OCI-LY3 (cell line): ENCODE measurements around the gene SPATC1L.

Source experiments
- EZH2phosphoT487 ChIP-seq: fragments of 200-600 bp; shearing (Covaris generic); IDR thresholded peaks from 2 replicates; pipeline ENCODE4 v1.6.1; 2018; ENCODE audit warnings: antibody characterized with exemption, mixed run types, low read depth
- TF ChIP-seq, protein P1 (sequence below): fragments of 200-600, 300-600 bp; sonication (generic); IDR thresholded peaks from 2 replicates; pipeline ENCODE4 v1.5.1; 2014; ENCODE audit warnings: antibody characterized with exemption, low read length, low read depth

- TF ChIP-seq, protein P1, sequence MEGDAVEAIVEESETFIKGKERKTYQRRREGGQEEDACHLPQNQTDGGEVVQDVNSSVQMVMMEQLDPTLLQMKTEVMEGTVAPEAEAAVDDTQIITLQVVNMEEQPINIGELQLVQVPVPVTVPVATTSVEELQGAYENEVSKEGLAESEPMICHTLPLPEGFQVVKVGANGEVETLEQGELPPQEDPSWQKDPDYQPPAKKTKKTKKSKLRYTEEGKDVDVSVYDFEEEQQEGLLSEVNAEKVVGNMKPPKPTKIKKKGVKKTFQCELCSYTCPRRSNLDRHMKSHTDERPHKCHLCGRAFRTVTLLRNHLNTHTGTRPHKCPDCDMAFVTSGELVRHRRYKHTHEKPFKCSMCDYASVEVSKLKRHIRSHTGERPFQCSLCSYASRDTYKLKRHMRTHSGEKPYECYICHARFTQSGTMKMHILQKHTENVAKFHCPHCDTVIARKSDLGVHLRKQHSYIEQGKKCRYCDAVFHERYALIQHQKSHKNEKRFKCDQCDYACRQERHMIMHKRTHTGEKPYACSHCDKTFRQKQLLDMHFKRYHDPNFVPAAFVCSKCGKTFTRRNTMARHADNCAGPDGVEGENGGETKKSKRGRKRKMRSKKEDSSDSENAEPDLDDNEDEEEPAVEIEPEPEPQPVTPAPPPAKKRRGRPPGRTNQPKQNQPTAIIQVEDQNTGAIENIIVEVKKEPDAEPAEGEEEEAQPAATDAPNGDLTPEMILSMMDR = no peak
- no peak for TF ChIP-seq EZH2phosphoT487
These were observed 33.7 kb downstream of the SPATC1L start for GRCh38 chr21:46150491-46151121.
